H1 (cell line): ENCODE measurements around the gene NCF2. TPM values are rescaled to one million over a fixed set of nuclear protein-coding genes. Genes with fewer than 3 reads are reported as not detected.

Experiments used
- CHD7 ChIP-seq: fragments of 300-600 bp; sonication (generic); IDR thresholded peaks from 2 replicates; pipeline ENCODE4 v1.7.1; 2012; ENCODE audit warnings: low read length, moderate library complexity, mild to moderate bottlenecking, inconsistent platforms; ENCODE audit not compliant: insufficient replicate concordance
- EP300 ChIP-seq, 2 experiments: IDR thresholded peaks; 1 replicate in 1 of 2; 2 replicates in 1 of 2; pipeline ENCODE4 v1.6.1; 2011 to 2012; ENCODE audit warnings: low read depth in 2 of 2, low read length in 2 of 2, mild to moderate bottlenecking in 2 of 2, borderline replicate concordance in 1 of 2, inconsistent platforms in 1 of 2, moderate library complexity in 1 of 2
- FOSL1 ChIP-seq: IDR thresholded peaks from 2 replicates; pipeline ENCODE4 v1.6.1; 2011; ENCODE audit warnings: mild to moderate bottlenecking, low read depth, low read length, moderate library complexity; ENCODE audit not compliant: insufficient read depth
- KDM1A ChIP-seq: fragments of 200-600, 300-600 bp; sonication (generic); IDR thresholded peaks from 2 replicates; pipeline ENCODE4 v1.7.1; 2016; ENCODE audit warnings: mild to moderate bottlenecking, low read length, borderline replicate concordance
- POLR2A ChIP-seq, 2 experiments: IDR thresholded peaks; 1 replicate in 1 of 2; 2 replicates in 1 of 2; pipeline ENCODE4 v1.6.1; 2011; ENCODE audit warnings: low read depth in 2 of 2, low read length in 2 of 2, mild to moderate bottlenecking in 2 of 2; ENCODE audit errors: control extremely low read depth in 1 of 2
- RAD21 ChIP-seq, 2 experiments: IDR thresholded peaks in 1 of 2; conservative IDR thresholded peaks in 1 of 2; 2 replicates each; pipeline ENCODE4 v1.6.1; 2011; ENCODE audit warnings: low read depth in 2 of 2, low read length in 2 of 2, improper control_type of control experiment in 1 of 2, inconsistent platforms in 1 of 2, mild to moderate bottlenecking in 1 of 2, moderate library complexity in 1 of 2
- SIRT6 ChIP-seq: IDR thresholded peaks from one replicate; pipeline ENCODE4 v1.7.1; 2012; ENCODE audit warnings: low read length, inconsistent platforms
- TAF7 ChIP-seq: optimal IDR thresholded peaks from 2 replicates; pipeline ENCODE3; 2011; ENCODE audit warnings: low read depth, mild to moderate bottlenecking, inconsistent platforms, low read length, moderate library complexity, borderline replicate concordance
- TCF12 ChIP-seq: IDR thresholded peaks from 2 replicates; pipeline ENCODE4 v1.6.1; 2011; ENCODE audit warnings: low read depth, mild to moderate bottlenecking, low read length
- TEAD4 ChIP-seq: IDR thresholded peaks from 2 replicates; pipeline ENCODE4 v1.6.1; 2012; ENCODE audit warnings: low read depth, low read length, inconsistent platforms, mixed read lengths
- YY1 ChIP-seq: IDR thresholded peaks from 2 replicates; pipeline ENCODE4 v1.6.1; 2011; ENCODE audit warnings: low read depth, mild to moderate bottlenecking, low read length
- ZNF274 ChIP-seq: IDR thresholded peaks from 2 replicates; pipeline ENCODE4 v1.7.0; 2012; ENCODE audit warnings: low read length, borderline replicate concordance; ENCODE audit errors: extremely low read depth
- polyA plus RNA-seq, 7 experiments: library from polyadenylated mRNA; depleted of rRNA in 3 of 7; stranded (reverse) in 5 of 7; unstranded in 2 of 7; fragments of >200 nt in 5 of 7; fragments of 200-250 nt in 2 of 7; gene quantifications; 1 replicate in 5 of 7; 2 replicates in 1 of 7; 4 replicates in 1 of 7; pipeline versions ENCODE4 v1.2.1 to v1.2.3, GENCODE V29; 2011 to 2013; ENCODE audit warnings: missing spikeins in 2 of 7, mixed read lengths in 2 of 7
- total RNA-seq: library from RNA; stranded (reverse); fragmentation: NEBNext Ultra II Directional; extraction: Animal tissue kit (Norgen Biotek cat#: 25700); gene quantifications from 2 replicates; pipeline ENCODE4 v1.2.1, GENCODE V29; 2021

Gene NCF2
- total and polyA plus RNA-seq, 2 of the 8 experiments (the other 6 are each of a cell fraction or from before 2014, with no cell fraction given) = not detected

GRCh38 chr1:183565261-183565660 is 25.0 kb downstream of the NCF2 start (continued):
- no peak for TF ChIP-seq CHD7
- no peak for TF ChIP-seq SIRT6
- no peak for TF ChIP-seq TAF7
- no peak for TF ChIP-seq RAD21 (IDR thresholded peaks at IDR 0.05 in 1 of 2, conservative IDR thresholded peaks at IDR 0.05 in 1 of 2; ENCODE audit: low read depth in 2 of 2, low read length in 2 of 2)
- TF ChIP-seq YY1 = no peak
- no peak for TF ChIP-seq TCF12
- TF ChIP-seq KDM1A = no peak
- no peak for TF ChIP-seq POLR2A (IDR thresholded peaks at IDR 0.05; ENCODE audit: control extremely low read depth in 1 of 2, low read depth in 2 of 2, low read length in 2 of 2)
- no peak for TF ChIP-seq TEAD4
- no peak for TF ChIP-seq FOSL1
- no peak for TF ChIP-seq ZNF274
- TF ChIP-seq EP300 (IDR thresholded peaks at IDR 0.05; ENCODE audit: borderline replicate concordance in 1 of 2, low read depth in 2 of 2, low read length in 2 of 2) = no peak
